ENCODE measurements around the gene COBL. TPM values are rescaled to one million over a fixed set of nuclear protein-coding genes. Genes with fewer than 3 reads are reported as not detected.

The COBL gene
- total RNA-seq, 1 donor from 2014 or later = not detected

GRCh38 chr7:51308265-51308664 lies 8.3 kb downstream of the COBL start:
- no peak for DNase-seq (ENCODE audit: extremely low read depth, low read depth, low spot score)

- DNase-seq (ENCODE audit: extremely low read depth, low read depth, low spot score) = no peak
These were observed 8.9 kb downstream of the COBL start for GRCh38 chr7:51307651-51308210.

GRCh38 chr7:51306761-51307160 lies 9.8 kb downstream of the COBL start:
- DNase-seq (ENCODE audit: extremely low read depth, low read depth, low spot score) = no peak

- DNase-seq (ENCODE audit: extremely low read depth, low read depth, low spot score) = no peak
These were observed 11.9 kb downstream of the COBL start for GRCh38 chr7:51304729-51305128.

- no peak for DNase-seq (ENCODE audit: extremely low read depth, low read depth, low spot score)
These were observed 13.5 kb downstream of the COBL start for GRCh38 chr7:51303142-51303525.

- DNase-seq (ENCODE audit: extremely low read depth, low read depth, low spot score) = no peak
These were observed 14.8 kb downstream of the COBL start for GRCh38 chr7:51301806-51302205.

GRCh38 chr7:51300762-51301674 lies 15.6 kb downstream of the COBL start:
- DNase-seq (ENCODE audit: extremely low read depth, low read depth, low spot score) = no peak

- no peak for DNase-seq (ENCODE audit: extremely low read depth, low read depth, low spot score)
These were observed 17.0 kb downstream of the COBL start for GRCh38 chr7:51299391-51300133.

GRCh38 chr7:51298912-51299311 lies 17.7 kb downstream of the COBL start:
- no peak for DNase-seq (ENCODE audit: extremely low read depth, low read depth, low spot score)

- no peak for DNase-seq (ENCODE audit: extremely low read depth, low read depth, low spot score)
These were observed 18.6 kb downstream of the COBL start for GRCh38 chr7:51297986-51298385.

- DNase-seq (ENCODE audit: extremely low read depth, low read depth, low spot score) = no peak
These were observed 21.0 kb downstream of the COBL start for GRCh38 chr7:51295440-51296245.

GRCh38 chr7:51292596-51292995 lies 24.0 kb downstream of the COBL start:
- no peak for DNase-seq (ENCODE audit: extremely low read depth, low read depth, low spot score)

- DNase-seq (ENCODE audit: extremely low read depth, low read depth, low spot score) = no peak
These were observed 25.7 kb downstream of the COBL start for GRCh38 chr7:51290702-51291540.

GRCh38 chr7:51290304-51290637 lies 26.3 kb downstream of the COBL start:
- DNase-seq (ENCODE audit: extremely low read depth, low read depth, low spot score) = no peak

GRCh38 chr7:51289623-51290303 lies 26.8 kb downstream of the COBL start:
- DNase-seq (ENCODE audit: extremely low read depth, low read depth, low spot score) = no peak

GRCh38 chr7:51288896-51289622 lies 27.6 kb downstream of the COBL start:
- no peak for DNase-seq (ENCODE audit: extremely low read depth, low read depth, low spot score)

- no peak for DNase-seq (ENCODE audit: extremely low read depth, low read depth, low spot score)
These were observed 30.2 kb downstream of the COBL start for GRCh38 chr7:51286401-51286800.

- no peak for DNase-seq (ENCODE audit: extremely low read depth, low read depth, low spot score)
These were observed 36.5 kb downstream of the COBL start for GRCh38 chr7:51280156-51280555.

Measured in glomerular endothelial cell (primary cell).